Measurements from ENCODE around the gene FBXO48.
A peak's percentile ranks its signal among the peaks of the same experiment; 100 is the strongest.

DNA sequence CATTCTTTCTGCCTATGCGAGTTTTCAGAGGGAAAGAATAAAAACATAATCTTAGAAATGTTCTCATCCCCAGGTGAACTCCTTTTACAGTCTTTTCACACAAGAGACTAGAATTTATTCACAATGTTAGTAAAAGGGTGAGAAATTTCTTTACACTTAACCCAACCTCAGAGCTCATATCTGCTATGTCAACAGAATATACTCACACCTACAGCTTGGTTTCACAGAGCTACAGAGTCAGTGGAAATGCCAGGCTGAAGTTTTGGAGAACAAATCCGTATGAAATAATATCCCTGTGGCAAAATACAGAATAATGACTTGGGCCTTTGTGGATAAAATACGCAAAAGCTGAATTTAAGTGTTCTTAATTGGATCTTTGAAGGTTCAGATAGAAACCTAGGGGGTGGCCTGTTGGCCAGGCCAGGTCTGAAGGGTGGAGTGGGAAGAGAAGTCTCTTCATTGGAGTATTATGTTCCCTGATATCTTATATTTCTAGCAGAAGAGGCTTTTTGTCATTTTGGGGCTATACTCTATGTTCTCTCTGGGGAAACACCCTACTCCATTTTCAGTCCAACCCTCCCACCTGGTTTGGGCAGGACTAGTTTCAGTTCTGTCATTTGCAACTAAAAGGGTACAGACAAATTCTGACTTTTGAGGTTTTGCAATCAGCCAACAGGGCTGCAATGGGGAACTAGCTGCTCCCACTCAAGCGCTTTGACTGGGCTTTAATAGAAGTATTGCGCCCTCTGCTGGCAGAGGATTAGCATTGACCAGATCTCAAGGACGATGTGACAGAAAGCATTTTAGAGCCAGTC is 25.7 kb downstream of the FBXO48 start:
- TF ChIP-seq, protein P1, sequence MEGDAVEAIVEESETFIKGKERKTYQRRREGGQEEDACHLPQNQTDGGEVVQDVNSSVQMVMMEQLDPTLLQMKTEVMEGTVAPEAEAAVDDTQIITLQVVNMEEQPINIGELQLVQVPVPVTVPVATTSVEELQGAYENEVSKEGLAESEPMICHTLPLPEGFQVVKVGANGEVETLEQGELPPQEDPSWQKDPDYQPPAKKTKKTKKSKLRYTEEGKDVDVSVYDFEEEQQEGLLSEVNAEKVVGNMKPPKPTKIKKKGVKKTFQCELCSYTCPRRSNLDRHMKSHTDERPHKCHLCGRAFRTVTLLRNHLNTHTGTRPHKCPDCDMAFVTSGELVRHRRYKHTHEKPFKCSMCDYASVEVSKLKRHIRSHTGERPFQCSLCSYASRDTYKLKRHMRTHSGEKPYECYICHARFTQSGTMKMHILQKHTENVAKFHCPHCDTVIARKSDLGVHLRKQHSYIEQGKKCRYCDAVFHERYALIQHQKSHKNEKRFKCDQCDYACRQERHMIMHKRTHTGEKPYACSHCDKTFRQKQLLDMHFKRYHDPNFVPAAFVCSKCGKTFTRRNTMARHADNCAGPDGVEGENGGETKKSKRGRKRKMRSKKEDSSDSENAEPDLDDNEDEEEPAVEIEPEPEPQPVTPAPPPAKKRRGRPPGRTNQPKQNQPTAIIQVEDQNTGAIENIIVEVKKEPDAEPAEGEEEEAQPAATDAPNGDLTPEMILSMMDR (IDR thresholded peaks at IDR 0.05 in 2 of 3, conservative IDR thresholded peaks at IDR 0.05 in 1 of 3; ENCODE audit: control insufficient read depth in 2 of 3, extremely low read depth in 1 of 3, insufficient read depth in 1 of 3, low read depth in 3 of 3, low read length in 3 of 3): peak; percentile 76 to 93 (median 89)
- no peak for TF ChIP-seq ZNF274 (IDR thresholded peaks at IDR 0.05; ENCODE audit: insufficient read depth, insufficient read length)
- TF ChIP-seq JUNB (IDR thresholded peaks at IDR 0.05): peak; percentile 56
- peak; percentile 88 for TF ChIP-seq CBFB (IDR thresholded peaks at IDR 0.05; ENCODE audit: low read depth)
- no peak for TF ChIP-seq POLR2A (IDR thresholded peaks at IDR 0.05; ENCODE audit: low read depth, low read length)
- TF ChIP-seq GABPA (IDR thresholded peaks at IDR 0.05; ENCODE audit: low read depth): no peak; the same call in 1 of the 2 replicates
- TF ChIP-seq POLR2AphosphoS2 (IDR thresholded peaks at IDR 0.05; ENCODE audit: low read depth, low read length): no peak
- 0 out of 2 replicates have a peak, but pooled peaks have one; percentile 37 for TF ChIP-seq CHD1 (IDR thresholded peaks at IDR 0.05; ENCODE audit: low read depth, low read length)
- no peak for TF ChIP-seq CHD4 (IDR thresholded peaks at IDR 0.05)
- TF ChIP-seq EP300 (IDR thresholded peaks at IDR 0.05; ENCODE audit: borderline replicate concordance in 1 of 2, control insufficient read depth in 1 of 2, low read depth in 2 of 2, low read length in 2 of 2): peak; percentile 75 to 86; a peak in 3 of 4 replicates
